HG03342 (cell line): ENCODE measurements around the gene CDC25A.

ENCODE experiments used
- ATAC-seq: cut with Tn5 transposase; IDR thresholded peaks from one replicate; pipeline ENCODE4 v1.9.1; 2021; ENCODE audit warnings: mild to moderate bottlenecking, moderate library complexity; ENCODE audit not compliant: unreplicated experiment

CDC25A gene

DNA sequence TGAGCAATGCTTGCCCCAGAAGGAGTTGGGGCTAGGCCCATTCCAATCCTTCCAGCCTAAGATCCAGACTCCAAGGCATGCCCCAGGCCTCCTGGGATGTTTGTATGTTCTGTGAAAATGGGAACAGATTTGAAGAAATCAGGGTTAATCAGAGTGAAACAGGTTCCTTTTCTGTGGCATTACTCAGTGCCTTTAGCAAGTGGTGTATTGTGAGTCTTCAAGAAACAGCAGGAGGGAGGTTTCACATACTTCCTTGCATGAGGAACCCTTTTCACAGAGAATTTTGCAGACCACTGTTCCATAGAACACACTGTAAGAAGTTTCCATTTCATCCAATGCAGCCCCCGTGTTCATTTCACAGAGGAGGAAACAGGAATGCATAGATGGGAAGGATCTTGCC, 8.4 kb upstream of the CDC25A start:
- no peak for ATAC-seq

- no peak for ATAC-seq
These were observed 6.3 kb upstream of the CDC25A start for GRCh38 chr3:48194446-48195071.

DNA sequence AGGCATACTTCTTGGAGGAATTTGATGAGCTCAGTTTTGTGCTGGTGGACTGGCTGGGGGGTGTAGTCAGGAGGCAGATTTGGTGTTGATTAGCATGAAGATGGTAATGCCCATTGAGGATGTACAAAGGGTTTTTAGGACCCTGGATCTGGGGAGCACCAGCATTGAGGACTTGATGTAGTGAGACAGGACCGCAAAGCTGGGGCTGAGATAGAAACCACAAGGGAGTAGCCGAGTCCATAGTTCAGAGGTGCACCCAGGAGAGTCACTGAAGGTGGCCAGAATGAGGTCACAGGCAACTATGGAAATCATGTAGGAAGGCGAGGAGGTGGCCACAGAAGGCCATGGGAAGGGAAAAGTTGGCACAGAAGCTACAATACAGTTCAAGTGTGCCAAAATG, 2.7 kb upstream of the CDC25A start:
- ATAC-seq, result no peak

DNA sequence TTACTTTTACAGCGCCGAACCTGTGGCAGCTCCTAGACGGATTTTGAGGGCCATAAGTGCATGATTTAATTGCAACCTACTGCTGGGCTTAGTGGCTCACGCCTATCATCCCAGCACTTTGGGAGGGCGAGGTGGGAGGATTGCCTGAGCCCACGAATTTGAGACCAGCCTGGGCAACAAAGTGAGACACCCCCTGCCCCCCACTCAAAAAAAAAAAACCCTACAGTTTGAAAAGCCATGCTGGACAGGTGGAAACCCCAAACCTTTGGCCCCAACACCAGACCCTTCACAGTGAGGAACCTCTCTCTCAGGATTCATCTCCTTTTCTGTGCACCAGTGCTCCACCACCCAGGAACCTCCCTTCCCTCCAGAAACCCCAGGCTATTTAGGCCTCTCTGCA, 1.1 kb upstream of the CDC25A start:
- no peak for ATAC-seq

- peak; percentile 23 for ATAC-seq
These were observed 495 bp downstream of the CDC25A start for GRCh38 chr3:48187579-48188265.

DNA sequence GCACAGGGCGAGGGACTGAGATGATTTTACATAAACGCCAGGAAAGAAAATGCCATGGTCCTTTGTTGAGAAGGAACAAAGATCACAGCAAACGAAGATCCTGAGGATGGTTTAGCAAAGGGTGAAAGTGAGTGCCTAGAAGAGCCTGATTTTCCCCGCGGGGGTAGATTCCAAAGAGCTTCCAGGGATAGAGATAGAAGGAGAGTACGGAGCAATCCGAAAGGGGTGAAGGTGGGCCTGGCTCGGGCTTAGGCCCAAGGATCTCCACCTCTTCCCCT, 977 bp downstream of the CDC25A start:
- ATAC-seq, result no peak

GRCh38 chr3:48186631-48187300, 1.5 kb downstream of the CDC25A start:
- no peak for ATAC-seq

DNA sequence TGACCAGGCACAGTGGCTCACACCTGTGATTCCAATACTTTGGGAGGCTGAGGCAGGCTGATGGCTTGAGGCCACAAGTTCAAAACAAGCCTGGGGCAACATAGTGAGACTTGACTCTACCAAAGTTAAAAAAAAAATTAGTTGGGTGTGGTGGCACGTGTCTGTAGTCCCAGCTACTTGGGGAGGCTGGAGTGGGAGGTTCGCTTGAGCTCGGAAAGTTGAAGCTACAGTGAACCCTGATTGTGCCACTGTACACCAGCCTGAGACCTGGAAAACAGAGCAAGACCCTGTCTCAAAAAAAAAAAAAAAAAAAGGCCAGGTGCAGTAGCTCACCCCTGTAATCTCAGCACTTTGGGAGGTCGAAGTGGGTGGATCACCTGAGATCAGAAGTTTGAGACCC, 3.1 kb downstream of the CDC25A start:
- ATAC-seq, result no peak

DNA sequence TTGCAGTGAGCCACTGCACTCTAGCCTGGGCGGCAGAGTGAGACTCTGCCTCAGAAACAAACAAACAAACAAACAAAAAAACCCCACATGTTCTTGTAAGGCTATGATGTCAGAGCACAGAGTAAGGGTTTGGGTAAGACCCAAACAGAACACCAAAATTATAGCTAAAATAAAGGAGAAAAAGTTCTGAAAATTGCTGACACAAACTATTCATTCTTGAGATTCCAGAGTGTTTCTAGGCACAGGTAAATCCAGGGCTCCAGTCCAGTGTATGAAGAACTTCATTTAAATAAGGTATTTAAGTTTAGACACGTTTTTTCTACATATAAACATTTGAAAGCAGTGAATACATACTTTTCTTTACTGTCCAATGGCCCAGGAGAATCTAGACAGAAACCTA, 3.9 kb downstream of the CDC25A start:
- ATAC-seq, result no peak

DNA sequence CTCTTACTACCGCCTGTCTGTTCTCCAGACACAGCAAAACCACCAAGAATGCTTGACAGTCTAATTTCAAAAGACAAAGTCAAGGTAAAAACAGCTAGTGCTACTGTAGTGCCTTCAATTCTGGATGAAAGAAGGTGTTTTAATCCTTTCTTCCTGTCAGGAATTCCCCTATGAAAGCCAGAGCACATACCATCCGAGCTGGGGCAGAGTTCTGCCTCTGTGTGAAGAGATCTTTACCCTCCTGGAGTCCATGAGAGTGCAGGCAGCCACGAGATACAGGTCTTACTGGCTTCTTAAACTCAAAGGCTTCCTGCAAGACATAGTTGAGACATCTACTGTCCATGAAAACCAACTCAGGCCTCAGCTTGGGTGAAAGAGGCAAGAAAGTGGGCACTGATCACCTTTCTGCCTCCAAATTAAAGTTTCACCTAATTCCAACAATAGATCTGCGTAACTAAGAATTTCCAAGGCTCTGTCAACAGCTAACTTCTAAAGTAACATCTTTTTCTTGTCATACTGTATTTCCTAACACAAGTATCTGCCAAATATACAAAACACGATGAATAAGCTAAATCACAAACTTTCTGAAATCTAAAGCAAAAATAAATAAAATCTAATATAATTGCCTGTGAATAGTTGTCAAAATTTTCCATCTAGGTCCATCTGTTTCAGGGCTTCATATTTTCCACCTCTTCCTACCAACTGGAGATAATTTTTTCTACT, 7.5 kb downstream of the CDC25A start:
- no peak for ATAC-seq

DNA sequence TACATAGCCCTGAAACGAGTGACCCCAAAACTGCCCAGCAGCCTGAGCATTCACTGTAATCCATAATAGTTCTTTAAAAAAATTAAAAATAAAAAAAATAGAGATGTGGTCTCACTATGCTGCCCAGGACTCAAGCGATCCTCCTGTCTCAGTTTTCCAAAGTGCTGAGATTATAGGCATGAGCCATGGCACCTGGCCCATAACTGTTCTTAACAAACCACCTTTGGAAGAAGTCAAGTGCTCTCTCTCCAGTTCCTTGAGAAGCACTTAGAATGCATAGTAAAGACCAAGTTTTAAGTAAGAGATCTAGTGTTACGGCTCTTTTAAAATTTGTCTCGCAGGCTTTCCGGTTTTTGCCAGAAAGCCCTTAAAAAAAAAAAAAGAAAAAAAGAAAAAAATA, 8.2 kb downstream of the CDC25A start:
- ATAC-seq, result no peak

GRCh38 chr3:48178072-48178471, 10.1 kb downstream of the CDC25A start:
- ATAC-seq, result no peak

GRCh38 chr3:48157950-48158376, 30.3 kb downstream of the CDC25A start:
- no peak for ATAC-seq

DNA sequence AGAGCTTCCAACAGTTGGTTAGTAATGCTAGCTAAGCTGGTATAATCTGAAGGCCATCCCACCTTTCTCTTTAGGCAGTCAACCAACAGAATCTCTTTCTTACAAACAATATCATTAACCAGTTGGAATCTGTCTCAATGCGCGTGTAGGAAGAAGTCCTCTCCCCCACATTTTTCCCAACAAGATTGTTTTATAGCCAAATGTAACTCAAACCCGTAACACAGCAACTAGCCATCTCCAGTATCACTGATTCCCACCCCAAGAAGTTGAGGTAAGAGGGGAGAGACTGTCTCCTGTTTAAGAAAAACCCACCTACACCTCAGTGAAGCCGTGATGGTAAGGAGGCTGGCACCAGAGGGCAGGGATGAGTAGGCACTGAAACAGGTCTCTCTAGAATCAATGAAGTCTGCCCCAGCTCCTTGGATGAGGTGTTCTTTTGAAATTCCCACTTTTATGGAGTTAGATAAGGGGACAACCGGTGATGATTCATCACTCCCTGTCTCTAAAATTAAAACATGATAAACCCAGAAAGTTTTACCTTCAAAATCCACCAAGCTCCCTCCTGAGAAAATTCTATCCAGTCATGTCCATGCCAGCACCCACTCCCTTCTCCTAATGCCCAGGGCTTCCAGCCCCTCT, 30.9 kb downstream of the CDC25A start:
- no peak for ATAC-seq

- no peak for ATAC-seq
These were observed 32.1 kb downstream of the CDC25A start for GRCh38 chr3:48156163-48156562.

- ATAC-seq, result no peak
These were observed 33.1 kb downstream of the CDC25A start for GRCh38 chr3:48155122-48155521.

DNA sequence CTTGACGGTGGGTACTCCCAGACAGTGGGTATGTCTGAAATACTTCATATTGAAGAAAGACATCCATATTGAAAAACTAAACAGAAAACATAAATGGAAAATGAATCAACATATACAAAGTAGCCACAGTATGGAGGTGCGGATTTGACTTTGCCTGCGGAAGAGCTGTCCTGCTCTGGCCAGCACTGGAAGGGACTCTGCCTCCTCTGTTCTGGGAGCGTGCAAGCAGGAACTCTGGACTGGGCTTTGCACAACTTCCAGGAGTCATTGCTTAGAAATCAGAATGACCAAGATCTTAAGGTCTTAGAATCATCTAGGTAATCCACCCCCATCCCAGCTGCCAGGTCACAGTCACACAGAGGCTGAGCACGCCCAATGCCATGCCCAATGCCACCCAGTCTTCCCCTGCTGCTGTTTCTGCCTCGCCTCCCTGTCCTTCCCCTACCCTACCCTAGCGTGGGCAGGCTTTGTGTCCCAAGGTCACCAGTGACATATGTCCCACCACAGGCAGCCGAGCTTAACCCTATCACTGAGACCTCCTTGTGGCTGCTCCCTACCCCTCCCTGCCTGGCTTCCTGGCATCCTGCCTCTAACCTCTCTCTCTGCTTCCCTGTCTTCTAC, 36.3 kb downstream of the CDC25A start:
- ATAC-seq, result no peak

DNA sequence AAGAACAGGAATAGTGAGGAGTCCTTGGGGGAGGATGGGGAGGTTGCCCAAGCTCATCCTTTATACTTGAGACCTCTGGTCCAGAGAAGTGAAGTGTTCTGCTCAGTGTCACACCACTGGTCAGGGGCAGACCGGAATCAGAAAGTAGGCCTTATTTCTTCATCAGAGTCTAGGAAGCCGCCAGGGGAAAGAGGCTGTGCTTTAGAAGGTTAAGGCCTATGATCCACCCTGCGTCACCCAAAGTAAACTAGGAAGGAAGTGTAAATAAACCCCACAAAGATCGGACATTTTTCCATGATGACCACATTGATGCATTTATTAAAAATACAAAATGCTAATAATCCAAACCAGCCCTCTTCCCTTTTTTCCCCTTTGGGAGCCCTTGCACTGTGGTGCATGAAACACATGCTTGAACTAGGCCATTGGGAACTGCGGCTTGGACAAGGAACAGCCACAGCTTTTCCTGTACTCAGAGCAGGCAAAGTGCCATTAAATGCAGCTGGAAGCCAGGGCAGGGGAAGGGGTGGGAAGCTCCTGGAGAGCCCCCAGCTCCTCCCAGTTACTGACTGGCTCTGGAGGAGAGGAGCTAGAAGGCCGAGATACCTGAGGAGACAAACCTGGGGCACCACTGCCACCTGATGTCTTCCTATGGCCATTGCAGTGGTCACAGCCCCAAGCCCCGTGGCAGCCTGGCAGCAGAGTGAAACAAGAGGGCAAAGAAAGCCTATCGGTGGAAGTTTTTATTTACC, 37.0 kb downstream of the CDC25A start:
- no peak for ATAC-seq

- ATAC-seq, result no peak
These were observed 44.2 kb downstream of the CDC25A start for GRCh38 chr3:48143992-48144391.

- no peak for ATAC-seq
These were observed 44.6 kb downstream of the CDC25A start for GRCh38 chr3:48143567-48143966.
